22Rv1 (cell line): ENCODE data around the gene ZNF101.

Source experiments
- H3K27ac ChIP-seq: fragments of 450-650 bp; 2 replicates; pipeline ENCODE4 v1.5.1; 2017
- ZFX ChIP-seq: fragments of 450-650 bp; IDR thresholded peaks from 2 replicates; pipeline ENCODE4 v1.6.1; 2017; ENCODE audit warnings: antibody characterized with exemption, borderline replicate concordance
- TF ChIP-seq, protein P1 (sequence below): fragments of 450-650 bp; IDR thresholded peaks from 2 replicates; pipeline ENCODE4 v1.5.1; 2017; ENCODE audit warnings: mild to moderate bottlenecking

The ZNF101 gene

DNA sequence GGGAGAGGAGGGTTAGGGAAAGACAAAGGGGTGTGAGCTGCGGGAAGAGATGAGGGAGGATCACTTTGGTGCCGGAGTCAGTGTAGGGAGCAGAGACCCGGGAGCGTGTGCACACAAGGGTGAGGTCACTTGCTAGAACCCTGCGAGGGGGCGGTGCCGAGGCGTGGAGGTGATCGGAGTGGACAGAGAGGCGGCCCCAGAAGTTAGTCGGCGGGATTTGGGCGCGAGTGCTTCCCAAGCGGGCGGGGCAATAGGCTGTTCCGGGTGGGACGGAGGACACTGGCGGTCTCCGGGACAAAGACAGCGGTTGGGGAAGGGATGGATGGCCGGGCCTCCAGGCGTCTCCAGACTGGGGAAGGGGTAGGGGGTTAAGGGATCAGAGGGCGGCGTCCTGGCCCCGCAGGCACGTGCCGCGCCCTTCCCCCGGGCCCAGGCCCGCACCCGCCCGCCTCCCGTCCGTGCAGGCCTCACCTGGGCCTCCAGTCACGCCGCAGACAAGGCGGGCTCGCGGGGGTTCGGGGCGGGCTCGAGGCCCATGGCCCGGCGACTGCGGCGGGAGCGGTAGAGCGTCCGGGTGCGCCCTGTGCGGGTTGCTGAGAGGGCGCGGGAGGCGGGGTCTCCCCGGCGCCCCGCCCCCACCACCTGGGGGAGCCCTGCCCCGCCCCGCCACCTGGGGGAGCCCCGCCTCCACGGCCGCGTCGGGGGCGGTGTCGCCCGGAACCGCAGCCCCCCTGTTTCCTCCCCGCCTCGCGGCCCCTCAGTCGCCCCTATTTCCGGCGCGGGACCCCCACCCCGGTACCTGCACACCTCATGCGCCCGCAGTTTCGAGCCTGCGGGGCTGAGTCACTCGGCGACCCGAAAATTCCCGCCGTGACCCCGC, 40.8 kb upstream of the ZNF101 start, which contains the start of gene LPAR2:
TSS of gene LPAR2 (minus strand) at position 600 of the 880 bp plus-strand sequence. CDS start 945 bp downstream, outside the sequence.
- TF ChIP-seq, protein P1, sequence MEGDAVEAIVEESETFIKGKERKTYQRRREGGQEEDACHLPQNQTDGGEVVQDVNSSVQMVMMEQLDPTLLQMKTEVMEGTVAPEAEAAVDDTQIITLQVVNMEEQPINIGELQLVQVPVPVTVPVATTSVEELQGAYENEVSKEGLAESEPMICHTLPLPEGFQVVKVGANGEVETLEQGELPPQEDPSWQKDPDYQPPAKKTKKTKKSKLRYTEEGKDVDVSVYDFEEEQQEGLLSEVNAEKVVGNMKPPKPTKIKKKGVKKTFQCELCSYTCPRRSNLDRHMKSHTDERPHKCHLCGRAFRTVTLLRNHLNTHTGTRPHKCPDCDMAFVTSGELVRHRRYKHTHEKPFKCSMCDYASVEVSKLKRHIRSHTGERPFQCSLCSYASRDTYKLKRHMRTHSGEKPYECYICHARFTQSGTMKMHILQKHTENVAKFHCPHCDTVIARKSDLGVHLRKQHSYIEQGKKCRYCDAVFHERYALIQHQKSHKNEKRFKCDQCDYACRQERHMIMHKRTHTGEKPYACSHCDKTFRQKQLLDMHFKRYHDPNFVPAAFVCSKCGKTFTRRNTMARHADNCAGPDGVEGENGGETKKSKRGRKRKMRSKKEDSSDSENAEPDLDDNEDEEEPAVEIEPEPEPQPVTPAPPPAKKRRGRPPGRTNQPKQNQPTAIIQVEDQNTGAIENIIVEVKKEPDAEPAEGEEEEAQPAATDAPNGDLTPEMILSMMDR = no peak
- TF ChIP-seq ZFX = no peak

DNA sequence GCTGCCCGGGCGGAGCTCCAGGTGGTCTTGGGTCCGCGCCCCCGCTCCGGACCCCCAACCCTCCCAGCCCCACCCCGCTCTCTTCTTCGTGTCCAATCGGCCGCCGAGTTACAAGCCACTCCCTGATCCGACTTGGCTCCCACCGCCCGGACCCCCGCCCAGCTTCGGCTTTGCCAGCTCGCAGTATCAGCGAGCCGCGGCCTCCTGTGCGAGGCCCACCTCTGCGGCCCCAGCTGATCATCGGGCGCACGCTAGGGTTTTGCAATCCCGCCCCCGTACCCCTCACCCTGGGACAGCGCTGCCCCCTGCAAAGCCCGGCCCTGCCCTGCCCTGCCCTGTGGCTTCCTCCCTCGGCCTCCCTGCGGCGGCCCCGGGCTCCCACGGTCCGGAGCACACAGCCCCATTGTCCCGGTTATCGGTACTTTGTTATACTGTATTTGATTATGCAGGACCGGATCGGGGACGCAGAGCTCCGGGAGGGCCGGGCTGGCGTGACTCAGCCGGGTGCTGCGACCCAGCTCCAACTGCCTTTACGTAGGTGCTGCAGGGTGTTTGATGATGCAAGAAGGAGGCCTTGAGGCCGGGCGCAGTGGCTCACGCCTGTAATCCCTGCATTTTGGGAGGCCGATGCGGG, 40.0 kb upstream of the ZNF101 start:
- no peak overlapping the region for H3K27ac ChIP-seq
- TF ChIP-seq, protein P1 = no peak
- no peak for TF ChIP-seq ZFX

More for the DNA sequence above, 40.8 kb upstream of the ZNF101 start, which contains the start of gene LPAR2:
- H3K27ac ChIP-seq = no peak within 1 kb of the TSS

DNA sequence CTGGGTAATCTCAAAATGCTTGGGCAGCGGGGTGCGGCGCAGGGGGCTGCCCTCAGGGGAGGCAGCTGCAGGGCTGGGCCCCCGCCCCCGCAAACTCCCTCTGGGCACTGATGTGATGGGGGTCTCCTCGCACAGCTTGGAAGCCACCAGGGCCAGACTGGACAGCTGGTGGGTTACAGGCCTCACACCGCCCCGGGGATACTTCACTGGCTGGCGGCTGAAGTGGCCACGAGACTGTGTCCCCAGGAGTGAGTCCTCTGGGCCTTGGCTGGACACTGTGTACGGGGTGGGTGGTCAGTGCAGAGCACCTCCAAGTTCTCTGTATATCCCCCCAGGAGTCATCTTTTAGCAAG, 38.6 kb upstream of the ZNF101 start:
- TF ChIP-seq ZFX = no peak
- TF ChIP-seq, protein P1 = no peak
- no peak overlapping the region for H3K27ac ChIP-seq

DNA sequence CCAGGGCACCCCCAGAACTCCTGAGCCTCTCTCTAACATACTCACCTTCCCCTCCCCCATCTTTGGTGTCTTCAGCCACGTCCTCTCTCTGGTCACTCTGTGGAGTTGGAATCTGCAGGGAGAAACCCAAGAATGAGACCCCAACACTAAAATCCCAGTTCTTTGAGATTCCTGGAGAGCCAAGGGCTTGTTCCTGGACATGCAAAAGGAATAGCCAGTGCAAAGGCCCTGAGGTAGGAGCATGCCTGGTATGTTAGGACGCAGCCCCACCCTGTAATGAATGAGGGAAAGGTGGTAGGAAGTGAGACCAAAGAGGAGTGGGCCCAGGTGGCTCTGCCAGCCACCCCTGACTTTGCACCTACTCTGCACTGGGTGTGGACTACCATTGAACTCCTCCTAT, 38.2 kb upstream of the ZNF101 start:
- H3K27ac ChIP-seq = no peak overlapping the region
- TF ChIP-seq, protein P1 = no peak
- TF ChIP-seq ZFX = no peak

DNA sequence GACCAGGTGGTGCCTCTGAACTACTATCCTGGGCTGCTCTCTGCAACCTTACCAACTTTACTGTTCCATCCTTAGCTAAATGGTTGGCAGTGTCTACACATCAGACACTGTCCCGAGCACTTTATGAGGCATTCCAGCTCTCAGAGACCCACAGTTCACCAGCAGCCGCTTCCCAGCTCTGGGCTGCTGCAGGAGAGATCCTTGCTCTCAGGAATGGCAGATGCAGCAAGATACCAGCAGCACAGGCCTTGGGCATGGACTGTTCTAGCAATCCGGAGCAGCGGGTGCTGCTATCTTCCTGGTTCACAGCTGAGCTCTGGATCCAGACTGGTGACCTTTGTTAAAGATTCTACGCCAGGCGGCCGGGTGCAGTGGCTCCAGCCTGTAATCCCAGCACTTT, 37.3 kb upstream of the ZNF101 start:
- TF ChIP-seq ZFX = no peak
- TF ChIP-seq, protein P1 = no peak

DNA sequence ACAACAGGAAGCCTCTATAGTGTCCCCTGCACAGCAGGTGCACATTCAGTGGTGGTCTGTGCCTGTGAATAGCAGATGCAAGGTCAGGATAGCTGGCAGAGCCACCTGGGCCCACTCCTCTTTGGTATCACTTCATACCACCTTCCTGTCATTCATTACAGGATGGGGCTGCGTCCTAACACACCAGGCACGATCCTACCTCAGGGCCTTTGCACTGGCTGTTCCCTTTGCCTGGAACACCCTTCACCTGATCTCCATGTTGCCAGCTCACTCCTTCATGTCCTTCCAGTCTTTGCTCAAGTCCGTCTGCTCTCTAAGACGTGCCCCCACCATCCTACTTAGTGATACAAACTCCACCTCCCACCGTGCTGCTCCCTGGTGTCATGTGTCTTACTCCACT, 36.0 kb upstream of the ZNF101 start:
- TF ChIP-seq ZFX = no peak
- TF ChIP-seq, protein P1 = no peak
- no peak overlapping the region for H3K27ac ChIP-seq

More for the DNA sequence above, 37.3 kb upstream of the ZNF101 start:
- H3K27ac ChIP-seq = no peak overlapping the region
